OCI-LY3 (cell line): ENCODE data around the gene IL13RA1.

Experiments used
- CTCF ChIP-seq: fragments of 200-600, 300-600 bp; sonication (generic); IDR thresholded peaks from 2 replicates; pipeline ENCODE4 v1.5.1; 2014; ENCODE audit warnings: antibody characterized with exemption, low read length, low read depth
- EZH2phosphoT487 ChIP-seq: fragments of 200-600 bp; shearing (Covaris generic); IDR thresholded peaks from 2 replicates; pipeline ENCODE4 v1.6.1; 2018; ENCODE audit warnings: antibody characterized with exemption, mixed run types, low read depth

DNA sequence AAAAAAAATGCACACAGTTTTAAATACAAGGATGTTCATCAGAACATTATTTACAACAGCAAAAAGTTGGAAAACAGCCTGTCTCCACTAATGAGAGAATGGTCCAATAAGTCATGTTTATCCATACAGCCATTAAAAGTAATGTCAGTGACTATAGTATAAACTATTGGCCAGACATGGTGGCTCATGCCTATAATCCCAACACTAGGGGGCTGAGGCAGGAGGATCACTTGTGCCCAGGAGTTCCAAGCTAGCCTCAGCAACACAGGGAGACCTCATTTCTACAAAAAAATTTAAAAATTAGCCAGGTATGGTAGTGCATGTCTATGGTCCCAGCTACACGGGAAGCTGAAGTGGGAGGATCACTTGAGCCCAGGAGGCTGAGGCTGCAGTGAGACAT is 48.1 kb upstream of the IL13RA1 start:
- TF ChIP-seq CTCF (no peak), EZH2phosphoT487 (no peak)
